ENCODE measurements around the gene IFTAP. TPM values are rescaled to one million over a fixed set of nuclear protein-coding genes. Genes with fewer than 3 reads are reported as not detected.

Gene IFTAP
- total RNA-seq, 1 experiment from 2014 or later, result 13.8 TPM

- TF ChIP-seq ZBTB33 (IDR thresholded peaks at IDR 0.05; ENCODE audit: extremely low read depth, insufficient replicate concordance, low read length) (no peak), JUND (IDR thresholded peaks at IDR 0.05) (no peak)
These were observed 105.0 kb downstream of the IFTAP start (continued) for GRCh38 chr11:36699271-36699670.

GRCh38 chr11:36700246-36700645 is 105.9 kb downstream of the IFTAP start:
- ChIA-PET CTCF (interaction anchor here (6.4 kb wide), 1 partner anchor 48 kb away, joined by 135 read pairs; no protein-coding TSS in a partner anchor), RAD21 (ENCODE audit: low non-redundant PET in 1 of 2, low total read pairs in 2 of 2, uncharacterized antibody in 2 of 2, unreplicated experiment in 2 of 2) (no interaction called here), POLR2A (no interaction called here)
- no peaks in the 10 kb centered on the region for H3K36me3 ChIP-seq (ENCODE audit: control insufficient read depth in 1 of 2, insufficient read depth in 2 of 2, low read length in 2 of 2)
- H3K9me2 ChIP-seq (ENCODE audit: insufficient read depth), result no peaks in the 10 kb centered on the region
- ATAC-seq (no peak), DNase-seq (ENCODE audit: low read depth, low spot score) (no peak)
- H3K9ac ChIP-seq (ENCODE audit: low read length), result no peak overlapping the region
- no peak overlapping the region for H2AFZ ChIP-seq (ENCODE audit: low read depth, low read length, poor library complexity, severe bottlenecking)
- no peak overlapping the region for H3K4me2 ChIP-seq (ENCODE audit: low read length)
- H3K4me3 ChIP-seq (replicated peaks in 1 of 2; ENCODE audit: low read depth in 1 of 2, low read length in 2 of 2), result no peak overlapping the region
- no peaks in the 10 kb centered on the region for H3K9me3 ChIP-seq (ENCODE audit: control insufficient read depth in 1 of 2, insufficient read depth in 1 of 2, low read depth in 1 of 2, low read length in 2 of 2)
- no peaks in the 10 kb centered on the region for H3K79me2 ChIP-seq (ENCODE audit: insufficient read depth, low read length)
- peaks cover 17% of the 10 kb centered on the region; the same call in 1 of the 2 replicates for H3K27me3 ChIP-seq (ENCODE audit: insufficient read depth, low read length)
- H4K20me1 ChIP-seq (ENCODE audit: insufficient read depth), result no peaks in the 10 kb centered on the region
- H3K4me1 ChIP-seq (ENCODE audit: control insufficient read depth in 1 of 2, insufficient read depth in 2 of 2, low read length in 2 of 2), result no peaks in the 10 kb centered on the region
- intact Hi-C loops (cut with micrococcal nuclease), result no loop called here
- H3K27ac ChIP-seq (ENCODE audit: low read depth, low read length), result no peak overlapping the region
- no peak for TF ChIP-seq CEBPB (IDR thresholded peaks at IDR 0.05; ENCODE audit: low read depth)
- no peak for TF ChIP-seq EGR1 (IDR thresholded peaks at IDR 0.05; ENCODE audit: low read depth)
- TF ChIP-seq YY1 (IDR thresholded peaks at IDR 0.05; ENCODE audit: extremely low read depth, insufficient replicate concordance, low read depth, low read length), result no peak
- no peak for TF ChIP-seq POLR2AphosphoS5 (IDR thresholded peaks at IDR 0.05; ENCODE audit: low read depth, low read length)
- no peak for TF ChIP-seq MAX (IDR thresholded peaks at IDR 0.05)
- no peak for TF ChIP-seq JUND (IDR thresholded peaks at IDR 0.05)
- TF ChIP-seq ZNF274 (IDR thresholded peaks at IDR 0.05; ENCODE audit: low read depth, low read length), result no peak
- no peak for TF ChIP-seq SRF (IDR thresholded peaks at IDR 0.05; ENCODE audit: low read depth)
- TF ChIP-seq FOSL1 (IDR thresholded peaks at IDR 0.05; ENCODE audit: low read depth), result no peak
- no peak for TF ChIP-seq EZH2 (IDR thresholded peaks at IDR 0.05)
- no peak for TF ChIP-seq ELF1 (IDR thresholded peaks at IDR 0.05; ENCODE audit: borderline replicate concordance, low read depth)
- TF ChIP-seq EZH2phosphoT487 (IDR thresholded peaks at IDR 0.05; ENCODE audit: borderline replicate concordance), result no peak
- no TSS peak for BruUV-seq (replicated peaks)
